Smooth muscle cell (in vitro differentiated cells): ENCODE results near the gene WRAP73. TPM values are rescaled to one million over a fixed set of nuclear protein-coding genes. Genes with fewer than 3 reads are reported as not detected.

Experiments
- DNase-seq: peaks from one replicate; lab custom pipeline; 2025; ENCODE audit not compliant: unreplicated experiment; lab: John Stamatoyannopoulos, UW
- H2AFZ ChIP-seq: fragments of 200-600 bp; sonication (generic); 2 replicates; pipeline ENCODE4 v1.6.0; 2016; ENCODE audit warnings: antibody characterized with exemption, low read depth, mild to moderate bottlenecking
- H3F3A ChIP-seq: fragments of 200-600 bp; sonication (generic); 2 replicates; pipeline ENCODE4 v1.6.0; 2017; ENCODE audit warnings: antibody characterized with exemption, low read depth
- H3K27ac ChIP-seq: fragments of 200-600 bp; sonication (generic); 2 replicates; pipeline ENCODE4 v1.5.1; 2016; ENCODE audit warnings: low read depth, mild to moderate bottlenecking
- H3K27me3 ChIP-seq: fragments of 200-600 bp; sonication (generic); 2 replicates; pipeline ENCODE4 v1.6.1; 2016; ENCODE audit warnings: low read depth, mild to moderate bottlenecking
- H3K36me3 ChIP-seq: fragments of 200-600 bp; sonication (generic); 2 replicates; pipeline ENCODE4 v1.5.1; 2016; ENCODE audit warnings: low read depth
- H3K4me1 ChIP-seq: fragments of 200-600 bp; sonication (generic); 2 replicates; pipeline ENCODE4 v1.5.1; 2016; ENCODE audit warnings: low read depth
- H3K4me2 ChIP-seq: fragments of 200-600 bp; sonication (generic); 2 replicates; pipeline ENCODE4 v1.6.0; 2016; ENCODE audit warnings: mild to moderate bottlenecking
- H3K4me3 ChIP-seq: fragments of 200-600 bp; sonication (generic); 2 replicates; pipeline ENCODE4 v1.5.1; 2016; ENCODE audit warnings: mild to moderate bottlenecking
- H3K79me2 ChIP-seq: fragments of 200-600 bp; sonication (generic); 2 replicates; pipeline ENCODE4 v1.6.0; 2016; ENCODE audit warnings: low read depth, mild to moderate bottlenecking
- H3K9ac ChIP-seq: fragments of 200-600 bp; sonication (generic); 2 replicates; pipeline ENCODE4 v1.6.0; 2016; ENCODE audit warnings: low read depth
- H3K9me3 ChIP-seq: fragments of 200-600 bp; sonication (generic); replicated peaks from 2 replicates; pipeline ENCODE4 v1.5.1; 2016; ENCODE audit warnings: low read depth
- H4K20me1 ChIP-seq: fragments of 200-600 bp; sonication (generic); 2 replicates; pipeline ENCODE4 v1.6.0; 2016; ENCODE audit warnings: low read depth
- CTCF ChIP-seq: fragments of 200-600 bp; sonication (generic); IDR thresholded peaks from 2 replicates; pipeline ENCODE4 v1.5.1; 2017; ENCODE audit warnings: borderline replicate concordance, mild to moderate bottlenecking, antibody characterized with exemption; ENCODE audit not compliant: insufficient read depth, poor library complexity, severe bottlenecking
- WGBS: methylation state at CpG from one replicate; pipeline ENCODE4 v1.1.7; 2016; ENCODE audit warnings: low lambda C conversion rate; 5-methylcytosine and 5-hydroxymethylcytosine counted together
- polyA plus RNA-seq: library from polyadenylated mRNA; unstranded; fragments of >200 nt; fragmentation: Nextera tagmentation; extraction: Ambion mirVana; gene quantifications from 2 replicates; pipeline ENCODE4 v1.2.1, GENCODE V29; 2016
- total RNA-seq: library from RNA; depleted of rRNA; stranded (reverse); fragments of >200 nt; gene quantifications from 2 replicates; pipeline ENCODE4 v1.2.3, GENCODE V29; 2014

WRAP73 gene
- total and polyA plus RNA-seq, 2 experiments from 2014 or later: 17.2 to 20.8 TPM

DNA sequence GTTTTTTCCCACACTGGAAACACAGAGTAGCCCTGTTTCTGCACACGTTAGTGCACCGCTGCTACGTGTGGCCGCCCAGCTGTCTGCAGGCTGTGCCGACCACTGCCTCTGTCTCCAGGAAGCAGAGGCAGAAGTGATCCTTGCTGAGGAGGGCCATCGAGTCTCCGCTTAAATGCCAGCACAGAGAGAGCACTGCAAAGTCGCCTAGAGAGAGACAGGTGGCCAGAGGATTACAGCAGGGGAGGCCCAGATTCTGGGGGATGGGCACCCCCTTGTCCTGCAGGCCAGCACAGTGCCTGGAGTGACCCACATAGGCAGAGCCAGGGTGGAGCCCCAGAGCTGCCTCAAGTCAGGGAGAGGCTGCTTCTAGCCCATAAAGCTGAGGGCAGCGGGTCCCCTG lies 19.0 kb downstream of the WRAP73 start:
- TF ChIP-seq CTCF: no peak
- no peaks in the 10 kb centered on the region for H3K27me3 ChIP-seq
- H3K27ac ChIP-seq: no peak overlapping the region
- H3K9me3 ChIP-seq: no peaks in the 10 kb centered on the region
- H4K20me1 ChIP-seq: no peaks in the 10 kb centered on the region
- H3F3A ChIP-seq: no peaks in the 10 kb centered on the region
- no peaks in the 10 kb centered on the region for H3K79me2 ChIP-seq
- 91% methylated on average over 9 of the region's 9 CpGs for WGBS
- H3K9ac ChIP-seq: no peak overlapping the region
- DNase-seq: no peak
- H3K36me3 ChIP-seq: no peaks in the 10 kb centered on the region
- no peak overlapping the region for H3K4me3 ChIP-seq
- H3K4me2 ChIP-seq: no peak overlapping the region
- no peak overlapping the region for H2AFZ ChIP-seq
- no peaks in the 10 kb centered on the region for H3K4me1 ChIP-seq

- no peak overlapping the region for H3K27ac ChIP-seq
- H4K20me1 ChIP-seq: no peaks in the 10 kb centered on the region
- H3K4me3 ChIP-seq: no peak overlapping the region
- H3K36me3 ChIP-seq: no peaks in the 10 kb centered on the region
- H3K9me3 ChIP-seq: no peaks in the 10 kb centered on the region
- 87% methylated on average over 11 of the region's 11 CpGs for WGBS
- H3K4me2 ChIP-seq: no peak overlapping the region
- no peaks in the 10 kb centered on the region for H3K4me1 ChIP-seq
- no peaks in the 10 kb centered on the region for H3F3A ChIP-seq
- no peaks in the 10 kb centered on the region for H3K79me2 ChIP-seq
- H3K9ac ChIP-seq: no peak overlapping the region
- no peak for TF ChIP-seq CTCF
- DNase-seq: no peak
- no peaks in the 10 kb centered on the region for H3K27me3 ChIP-seq
- H2AFZ ChIP-seq: no peak overlapping the region
Measured at GRCh38 chr1:3630161-3630611, 19.7 kb downstream of the WRAP73 start.

DNA sequence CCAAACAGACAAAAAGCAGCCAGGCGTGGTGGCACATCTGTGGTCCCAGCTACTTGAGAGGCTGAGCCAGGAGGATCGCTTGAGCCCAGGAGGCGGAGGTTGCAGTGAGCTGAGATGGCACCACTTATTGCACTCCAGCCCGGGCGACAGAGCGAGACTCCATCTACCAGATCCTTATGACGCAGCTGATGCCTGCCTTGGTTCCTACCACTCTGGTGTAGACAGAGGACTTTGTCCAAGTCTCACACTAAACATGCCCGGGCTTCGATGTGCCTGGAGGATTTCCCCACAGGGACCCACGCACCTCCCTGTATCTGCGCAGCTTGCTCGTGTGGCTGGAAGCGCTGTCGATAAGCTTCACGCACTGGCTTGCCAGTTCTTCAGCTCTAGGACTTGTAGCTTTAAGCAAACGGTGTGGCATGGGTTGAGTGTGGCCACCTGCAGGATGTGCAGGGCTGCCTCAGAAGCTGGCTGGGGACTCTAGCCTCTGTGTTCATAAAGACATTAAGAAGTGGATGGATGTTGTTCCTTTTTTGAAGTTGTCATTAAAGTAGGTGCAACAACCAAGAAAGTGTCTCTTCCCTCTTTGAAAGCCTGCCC lies 20.2 kb downstream of the WRAP73 start:
- Histone ChIP-seq H3K36me3 (no peaks in the 10 kb centered on the region), H3K79me2 (no peaks in the 10 kb centered on the region), H3K27me3 (no peaks in the 10 kb centered on the region), H3F3A (no peaks in the 10 kb centered on the region), H3K9me3 (no peaks in the 10 kb centered on the region), H4K20me1 (no peaks in the 10 kb centered on the region), H3K9ac (no peak overlapping the region), H3K27ac (no peak overlapping the region), H3K4me1 (no peaks in the 10 kb centered on the region), H3K4me2 (no peak overlapping the region), H3K4me3 (no peak overlapping the region), H2AFZ (no peak overlapping the region)
- no peak for DNase-seq
- WGBS: 98% methylated on average over 16 of the region's 16 CpGs
- no peak for TF ChIP-seq CTCF

DNA sequence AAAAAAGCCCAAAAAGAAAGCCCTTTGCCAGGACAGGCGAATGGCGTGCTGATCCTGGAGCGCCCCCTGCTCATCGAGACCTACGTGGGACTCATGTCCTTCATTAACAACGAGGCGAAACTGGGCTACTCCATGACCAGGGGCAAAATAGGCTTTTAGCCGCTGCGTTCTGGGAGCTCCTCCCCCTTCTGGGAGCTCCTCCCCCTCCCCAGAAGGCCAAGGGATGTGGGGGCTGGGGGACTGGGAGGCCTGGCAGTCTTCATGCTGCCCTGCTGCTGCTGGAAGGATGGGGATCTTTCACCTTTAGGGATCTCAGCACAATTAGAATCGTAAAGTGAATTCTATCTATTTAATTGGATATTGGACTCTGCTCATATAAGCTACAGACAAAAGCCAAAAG lies 21.5 kb downstream of the WRAP73 start:
- Histone ChIP-seq H3K4me1 (peaks cover 5% of the 10 kb centered on the region), H3K36me3 (no peaks in the 10 kb centered on the region), H3F3A (no peaks in the 10 kb centered on the region), H3K4me2 (no peak overlapping the region), H3K9ac (no peak overlapping the region), H3K9me3 (no peaks in the 10 kb centered on the region), H3K79me2 (no peaks in the 10 kb centered on the region), H3K27me3 (no peaks in the 10 kb centered on the region), H2AFZ (no peak overlapping the region), H3K4me3 (no peak overlapping the region), H3K27ac (no peak overlapping the region), H4K20me1 (no peaks in the 10 kb centered on the region)
- WGBS: 76% methylated on average over 10 of the region's 10 CpGs
- no peak for TF ChIP-seq CTCF
- no peak for DNase-seq
